ENCODE measurements around the gene MGRN1. TPM values are rescaled to one million over a fixed set of nuclear protein-coding genes. Genes with fewer than 3 reads are reported as not detected.

The MGRN1 gene
- total and polyA plus RNA-seq, 2 of the 13 experiments (the other 11 are each of a cell fraction or from before 2014, with no cell fraction given), result 11.9 to 12.6 TPM

GRCh38 chr16:4618645-4619418 lies 5.8 kb upstream of the MGRN1 start (continued):
- no peak for TF ChIP-seq SOX6 (IDR thresholded peaks at IDR 0.05)
- TF ChIP-seq SOX6 (CRISPR knock-in tag; IDR thresholded peaks at IDR 0.05), result peak; percentile 40; the same call in 1 of the 2 replicates
- TF ChIP-seq TSC22D2 (CRISPR knock-in tag; IDR thresholded peaks at IDR 0.05; ENCODE audit: borderline replicate concordance), result 0 out of 2 replicates have a peak, but pooled peaks have one; percentile 56
- TF ChIP-seq TEAD3 (CRISPR knock-in tag; optimal IDR thresholded peaks at IDR 0.05; ENCODE audit: borderline replicate concordance), result peak; percentile 29
- no peak for TF ChIP-seq ZBTB2 (CRISPR knock-in tag; IDR thresholded peaks at IDR 0.05; ENCODE audit: low read depth)
- no peak for TF ChIP-seq ZNF468 (CRISPR knock-in tag; IDR thresholded peaks at IDR 0.05)
- no peak for TF ChIP-seq WIZ (CRISPR knock-in tag; IDR thresholded peaks at IDR 0.05)
- no peak for TF ChIP-seq ZNF138 (CRISPR knock-in tag; IDR thresholded peaks at IDR 0.05; ENCODE audit: low read depth)
- no peak for TF ChIP-seq ZNF639 (CRISPR knock-in tag; conservative IDR thresholded peaks at IDR 0.05)
- TF ChIP-seq MEIS1 (CRISPR knock-in tag; IDR thresholded peaks at IDR 0.05; ENCODE audit: borderline replicate concordance), result no peak
- TF ChIP-seq FOXC1 (CRISPR knock-in tag; IDR thresholded peaks at IDR 0.05; ENCODE audit: borderline replicate concordance), result peak; percentile 32; the same call in 1 of the 2 replicates
- no peak for TF ChIP-seq TRAFD1 (CRISPR knock-in tag; IDR thresholded peaks at IDR 0.05; ENCODE audit: borderline replicate concordance)
- TF ChIP-seq STAT6 (CRISPR knock-in tag; IDR thresholded peaks at IDR 0.05; ENCODE audit: borderline replicate concordance), result 0 out of 2 replicates have a peak, but pooled peaks have one; percentile 41
- TF ChIP-seq THAP8 (CRISPR knock-in tag; IDR thresholded peaks at IDR 0.05; ENCODE audit: borderline replicate concordance), result no peak
- 0 out of 2 replicates have a peak, but pooled peaks have one; percentile 31 for TF ChIP-seq ZNF543 (CRISPR knock-in tag; IDR thresholded peaks at IDR 0.05)
- TF ChIP-seq ELK4 (CRISPR knock-in tag; IDR thresholded peaks at IDR 0.05; ENCODE audit: borderline replicate concordance), result no peak
- no peak for TF ChIP-seq POLR2A (IDR thresholded peaks at IDR 0.05; ENCODE audit: insufficient read depth in 1 of 2, low read depth in 2 of 2, low read length in 2 of 2)
- TF ChIP-seq ZKSCAN5 (CRISPR knock-in tag; IDR thresholded peaks at IDR 0.05), result no peak

All from HepG2 (cell line).